Measurements from ENCODE around the gene XG. TPM values are rescaled to one million over a fixed set of nuclear protein-coding genes. Genes with fewer than 3 reads are reported as not detected.
"Not testable (repeated sequence)": the region's sequence is repeated elsewhere in the genome, so short reads cannot be mapped to it uniquely, and the experiment has no call there.

XG gene
- total RNA-seq, 2 experiments from 2014 or later: not detected

DNA sequence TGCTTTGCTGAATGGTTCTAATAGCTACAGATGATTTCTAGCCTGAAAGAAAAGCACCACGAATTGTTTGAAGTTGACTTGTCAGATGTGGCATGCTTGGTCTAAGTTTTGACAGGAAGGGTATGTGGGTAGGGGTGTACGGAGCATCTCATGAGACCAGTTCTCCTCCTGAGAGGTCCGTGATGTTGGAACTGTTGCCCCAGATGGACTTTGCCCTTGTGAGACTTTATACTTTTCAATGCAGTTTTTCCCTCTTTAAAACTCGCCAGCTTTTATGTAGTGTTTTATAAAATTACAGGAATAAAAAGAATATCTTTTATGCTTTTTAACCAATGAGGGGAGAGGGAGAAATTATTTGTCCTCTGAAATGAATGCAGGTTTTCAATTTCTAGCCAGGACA lies 16.6 kb upstream of the XG start:
- no peak overlapping the region for H3K27ac Mint-ChIP-seq
- ATAC-seq (no peak), DNase-seq (no peak)
- no peak overlapping the region for H3K4me3 Mint-ChIP-seq
- H3K36me3 Mint-ChIP-seq (ENCODE audit: low read depth): peaks cover 58% of the 10 kb centered on the region
- no peaks in the 10 kb centered on the region for H3K27me3 Mint-ChIP-seq
- ChIA-PET POLR2A (no interaction called here), CTCF (no interaction called here)
- no peaks in the 10 kb centered on the region for H3K9me3 Mint-ChIP-seq (ENCODE audit: low read depth)
- H3K4me1 Mint-ChIP-seq: peaks cover 7% of the 10 kb centered on the region
- intact Hi-C loops (cut with DNase I, micrococcal nuclease): no loop called here

DNA sequence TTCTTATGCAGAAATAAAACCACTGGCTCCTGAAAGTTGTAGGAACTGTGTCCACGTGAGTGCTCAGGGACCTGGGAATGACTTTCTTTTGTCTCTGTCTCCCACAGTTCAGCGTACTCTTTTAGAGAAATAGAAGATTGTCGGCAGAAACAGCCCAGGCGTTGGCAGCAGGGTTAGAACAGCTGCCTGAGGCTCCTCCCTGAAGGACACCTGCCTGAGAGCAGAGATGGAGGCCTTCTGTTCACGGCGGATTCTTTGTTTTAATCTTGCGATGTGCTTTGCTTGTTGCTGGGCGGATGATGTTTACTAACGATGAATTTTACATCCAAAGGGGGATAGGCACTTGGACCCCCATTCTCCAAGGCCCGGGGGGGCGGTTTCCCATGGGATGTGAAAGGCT lies 11.2 kb upstream of the XG start:
- CTCF ChIA-PET: no interaction called here
- ATAC-seq: no peak
- intact Hi-C loops (cut with DNase I, micrococcal nuclease): no loop called here

DNA sequence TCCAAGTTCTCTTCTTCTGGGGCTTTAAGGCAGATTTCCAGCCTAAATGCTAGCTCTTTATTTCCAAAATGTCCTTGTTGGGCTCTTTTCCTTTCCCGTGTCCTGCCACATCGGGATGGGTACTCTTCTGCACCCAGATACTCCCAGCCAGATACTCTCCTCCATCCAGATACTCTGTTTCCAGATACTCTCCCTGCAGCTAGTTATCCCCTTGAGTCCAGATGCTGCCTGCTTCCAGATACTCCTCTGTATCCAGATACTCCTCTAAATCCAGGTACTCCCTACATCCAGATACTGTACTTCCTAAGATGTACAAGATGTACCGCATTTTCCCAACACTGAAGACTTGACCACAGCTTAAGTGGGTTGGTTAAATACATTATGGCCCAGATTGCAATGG lies 10.5 kb upstream of the XG start:
- Mint-ChIP-seq H3K36me3 (ENCODE audit: low read depth) (peaks cover 45% of the 10 kb centered on the region), H3K4me3 (no peak overlapping the region), H3K9me3 (ENCODE audit: low read depth) (no peaks in the 10 kb centered on the region), H3K4me1 (peaks cover 7% of the 10 kb centered on the region), H3K27ac (no peak overlapping the region), H3K27me3 (no peaks in the 10 kb centered on the region)
- CTCF ChIA-PET: no interaction called here
- ATAC-seq: no peak
- DNase-seq: no peak
- POLR2A ChIA-PET: no interaction called here
- intact Hi-C loops (cut with DNase I, micrococcal nuclease): no loop called here

More for the DNA sequence above, 11.2 kb upstream of the XG start:
- Mint-ChIP-seq H3K36me3 (ENCODE audit: low read depth) (peaks cover 50% of the 10 kb centered on the region), H3K27ac (no peak overlapping the region), H3K27me3 (no peaks in the 10 kb centered on the region), H3K4me3 (no peak overlapping the region), H3K9me3 (ENCODE audit: low read depth) (no peaks in the 10 kb centered on the region), H3K4me1 (peaks cover 4% of the 10 kb centered on the region)
- no peak for DNase-seq
- POLR2A ChIA-PET: no interaction called here

DNA sequence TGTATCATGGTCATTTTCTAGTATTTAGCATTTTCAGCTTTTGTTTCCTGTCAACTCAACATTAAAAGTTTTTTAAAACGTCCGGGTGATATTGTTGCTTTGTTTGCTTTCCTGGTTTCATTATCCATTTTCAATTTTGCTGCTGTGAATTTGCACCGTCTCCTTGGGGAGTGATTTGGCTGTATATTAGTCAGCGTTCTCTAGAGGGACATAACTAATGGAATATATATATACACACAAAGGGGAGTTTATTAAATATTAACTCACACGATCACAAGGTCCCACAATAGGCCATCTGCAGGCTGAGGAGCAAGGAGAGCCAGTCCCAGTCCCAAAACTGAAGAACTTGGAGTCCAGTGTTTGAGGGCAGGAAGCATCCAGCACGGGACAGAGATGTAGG lies 5.6 kb upstream of the XG start:
- H3K9me3 Mint-ChIP-seq (ENCODE audit: low read depth); ATAC-seq; CTCF ChIA-PET; H3K27me3 Mint-ChIP-seq; H3K4me1 Mint-ChIP-seq; DNase-seq; H3K27ac Mint-ChIP-seq; POLR2A ChIA-PET; H3K4me3 Mint-ChIP-seq; intact Hi-C loops (cut with DNase I, micrococcal nuclease): not testable (repeated sequence)
- peaks cover 19% of the 10 kb centered on the region for H3K36me3 Mint-ChIP-seq (ENCODE audit: low read depth)

DNA sequence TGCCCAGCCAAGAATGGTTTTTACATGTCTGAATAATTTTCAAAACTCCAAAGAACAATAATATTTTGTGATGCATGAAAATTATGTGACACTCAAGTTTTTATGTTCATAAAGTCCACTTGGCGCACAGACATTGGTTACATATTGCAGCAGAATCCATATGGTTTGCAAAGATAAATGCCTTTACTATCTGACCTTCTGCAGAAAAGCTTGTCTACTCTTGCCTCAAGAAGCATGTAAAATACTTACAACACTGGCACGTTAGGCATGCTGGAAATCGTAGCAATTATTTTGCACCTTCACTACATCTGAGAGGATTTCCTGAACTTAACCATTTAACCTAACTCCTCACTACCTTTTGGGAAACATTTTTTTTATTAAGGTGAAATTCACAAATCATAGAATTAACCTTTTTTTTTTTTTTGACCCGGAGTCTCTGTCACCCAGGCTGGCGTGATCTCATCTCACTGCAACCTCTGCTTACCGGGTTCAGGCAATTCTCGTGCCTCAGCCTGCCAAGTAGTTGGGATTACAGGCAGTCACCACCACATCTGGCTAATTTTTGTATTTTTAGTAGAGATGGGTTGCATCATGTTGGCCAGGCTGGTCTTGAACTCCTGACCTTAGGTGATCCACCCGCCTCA lies 3.5 kb upstream of the XG start:
- H3K36me3 Mint-ChIP-seq (ENCODE audit: low read depth): peaks cover 7% of the 10 kb centered on the region
- no peak overlapping the region for H3K27ac Mint-ChIP-seq
- no peaks in the 10 kb centered on the region for H3K9me3 Mint-ChIP-seq (ENCODE audit: low read depth)
- POLR2A ChIA-PET: no interaction called here
- CTCF ChIA-PET: no interaction called here
- intact Hi-C loops (cut with DNase I, micrococcal nuclease): no loop called here
- no peaks in the 10 kb centered on the region for H3K27me3 Mint-ChIP-seq
- H3K4me3 Mint-ChIP-seq: no peak overlapping the region
- H3K4me1 Mint-ChIP-seq: peaks cover 7% of the 10 kb centered on the region
- DNase-seq: no peak
- no peak for ATAC-seq

DNA sequence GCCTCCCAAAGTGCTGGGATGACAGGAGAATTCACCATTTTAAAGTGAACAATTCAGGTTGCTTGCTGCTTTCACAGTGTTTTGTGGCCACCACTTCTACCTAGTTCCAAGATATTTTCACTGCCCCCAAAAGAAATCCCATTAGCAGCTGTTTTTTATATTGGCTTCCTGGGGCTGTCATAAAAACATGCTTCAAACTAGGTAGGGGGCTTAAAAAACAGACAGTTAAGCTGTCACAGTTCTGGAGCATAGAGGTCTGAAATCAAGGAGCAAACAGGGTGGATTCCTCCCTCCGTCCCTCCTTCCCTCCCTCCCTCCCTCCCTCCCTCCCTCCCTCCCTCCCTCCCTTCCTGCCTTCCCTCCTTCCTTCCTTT lies 3.0 kb upstream of the XG start:
- intact Hi-C loops (cut with DNase I, micrococcal nuclease): no loop called here
- Mint-ChIP-seq H3K9me3 (ENCODE audit: low read depth) (no peaks in the 10 kb centered on the region), H3K4me1 (peaks cover 7% of the 10 kb centered on the region), H3K36me3 (ENCODE audit: low read depth) (peaks cover 1% of the 10 kb centered on the region), H3K27ac (no peak overlapping the region), H3K4me3 (no peak overlapping the region), H3K27me3 (no peaks in the 10 kb centered on the region)
- POLR2A ChIA-PET: no interaction called here
- CTCF ChIA-PET: no interaction called here
- DNase-seq (no peak), ATAC-seq (no peak)

DNA sequence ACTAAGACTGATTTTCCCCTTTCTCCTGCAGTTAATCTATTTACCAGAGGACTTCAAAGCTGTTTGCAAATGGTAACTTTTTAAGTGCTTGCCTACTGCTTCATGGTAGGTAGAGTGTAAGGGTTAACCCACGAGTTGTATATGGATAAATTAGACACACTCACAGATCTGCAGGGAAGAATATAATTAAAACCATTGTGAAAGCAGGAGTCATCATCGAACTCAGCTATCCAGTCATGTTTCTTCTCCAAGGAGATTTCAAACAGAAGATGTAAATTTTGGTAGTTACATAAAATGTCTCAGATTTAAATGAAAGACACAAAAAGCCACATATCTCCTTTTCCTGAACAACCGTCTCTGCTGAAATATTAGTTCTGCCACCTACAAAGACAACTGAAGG lies 549 bp upstream of the XG start:
- no peaks in the 10 kb centered on the region for H3K27me3 Mint-ChIP-seq
- CTCF ChIA-PET: no interaction called here
- POLR2A ChIA-PET: no interaction called here
- no peak overlapping the region for H3K27ac Mint-ChIP-seq
- no peak for ATAC-seq
- no peak overlapping the region for H3K4me3 Mint-ChIP-seq
- H3K9me3 Mint-ChIP-seq (ENCODE audit: low read depth): no peaks in the 10 kb centered on the region
- intact Hi-C loops (cut with DNase I, micrococcal nuclease): no loop called here
- H3K36me3 Mint-ChIP-seq (ENCODE audit: low read depth): no peaks in the 10 kb centered on the region
- DNase-seq: no peak
- no peaks in the 10 kb centered on the region for H3K4me1 Mint-ChIP-seq

DNA sequence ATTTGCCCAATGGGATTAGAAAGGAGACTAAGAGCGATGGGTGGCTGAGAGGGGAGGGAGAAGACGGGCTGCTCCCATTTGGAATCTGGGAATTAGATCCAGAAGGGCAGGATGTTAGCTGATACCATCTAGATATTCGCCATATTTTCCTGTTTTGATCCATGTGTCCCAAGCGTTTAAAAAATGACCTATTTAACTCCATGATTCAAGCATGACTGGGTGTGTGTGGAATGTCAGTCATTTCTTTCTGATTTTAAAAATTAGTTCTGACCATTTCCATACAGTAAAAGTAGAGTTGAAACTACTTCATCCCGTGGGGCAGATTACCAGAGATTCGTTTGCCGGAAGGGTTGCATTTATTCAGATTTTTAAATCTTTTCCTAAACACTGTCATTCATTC lies 601 bp downstream of the XG start:
- H3K4me1 Mint-ChIP-seq; intact Hi-C loops (cut with DNase I, micrococcal nuclease); H3K9me3 Mint-ChIP-seq (ENCODE audit: low read depth); H3K27ac Mint-ChIP-seq; H3K27me3 Mint-ChIP-seq; H3K36me3 Mint-ChIP-seq (ENCODE audit: low read depth); CTCF ChIA-PET; DNase-seq; ATAC-seq; POLR2A ChIA-PET; H3K4me3 Mint-ChIP-seq: not testable (repeated sequence)

DNA sequence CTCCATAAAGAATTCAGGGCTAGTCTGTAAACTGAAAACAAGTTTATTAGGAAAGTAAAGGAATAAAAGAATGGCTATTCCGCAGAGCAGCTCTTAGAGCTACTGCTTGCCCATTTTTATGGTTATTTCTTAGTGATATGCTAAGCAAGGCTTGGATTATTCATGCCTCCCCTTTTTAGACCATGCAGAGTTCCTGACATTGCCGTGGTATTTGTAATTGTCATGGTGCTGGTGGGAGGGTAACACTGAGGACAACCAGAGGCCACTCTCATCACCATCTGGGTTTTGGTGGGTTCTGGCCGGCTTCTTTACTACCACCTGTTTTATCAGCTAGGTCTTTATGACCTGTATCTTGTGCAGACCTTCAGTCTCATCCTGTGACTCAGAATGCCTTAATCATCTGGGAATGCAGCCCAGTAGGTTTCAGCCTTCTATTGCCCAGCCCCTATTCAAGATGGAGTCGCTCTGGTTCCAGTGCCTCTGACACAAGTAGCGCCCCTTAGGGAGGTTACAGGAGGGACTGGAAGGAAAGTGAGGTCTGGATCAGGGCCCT lies 3.4 kb downstream of the XG start:
- H3K4me1 Mint-ChIP-seq; POLR2A ChIA-PET; CTCF ChIA-PET; ATAC-seq; H3K27ac Mint-ChIP-seq; H3K36me3 Mint-ChIP-seq (ENCODE audit: low read depth); H3K9me3 Mint-ChIP-seq (ENCODE audit: low read depth); H3K4me3 Mint-ChIP-seq; H3K27me3 Mint-ChIP-seq; intact Hi-C loops (cut with DNase I, micrococcal nuclease); DNase-seq: not testable (repeated sequence)

DNA sequence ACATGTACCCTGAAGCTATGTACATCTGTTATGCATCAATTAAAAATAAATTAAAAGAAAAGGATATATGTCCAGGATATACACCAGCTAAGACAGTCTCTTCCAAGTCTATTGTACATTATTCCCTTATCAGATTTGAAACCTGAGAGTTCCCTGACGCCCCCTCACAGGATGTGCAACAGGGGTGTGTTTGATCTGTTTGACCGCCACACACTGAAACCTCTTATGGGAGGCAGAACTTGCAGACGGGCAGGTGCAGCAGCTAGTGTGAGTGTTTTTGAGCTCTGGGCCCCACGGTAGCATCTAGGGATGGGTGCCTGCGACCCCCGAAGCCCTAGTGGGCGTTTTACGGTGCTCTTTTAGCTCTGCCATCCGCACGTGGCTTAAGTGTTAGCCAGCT lies 4.7 kb downstream of the XG start:
- no peak for ATAC-seq
- Mint-ChIP-seq H3K27me3 (peaks cover 2% of the 10 kb centered on the region), H3K4me3 (no peak overlapping the region), H3K9me3 (ENCODE audit: low read depth) (no peaks in the 10 kb centered on the region), H3K36me3 (ENCODE audit: low read depth) (no peaks in the 10 kb centered on the region), H3K27ac (no peak overlapping the region), H3K4me1 (no peaks in the 10 kb centered on the region)
- no peak for DNase-seq
- CTCF ChIA-PET: no interaction called here
- intact Hi-C loops (cut with DNase I, micrococcal nuclease): no loop called here
- POLR2A ChIA-PET: no interaction called here

DNA sequence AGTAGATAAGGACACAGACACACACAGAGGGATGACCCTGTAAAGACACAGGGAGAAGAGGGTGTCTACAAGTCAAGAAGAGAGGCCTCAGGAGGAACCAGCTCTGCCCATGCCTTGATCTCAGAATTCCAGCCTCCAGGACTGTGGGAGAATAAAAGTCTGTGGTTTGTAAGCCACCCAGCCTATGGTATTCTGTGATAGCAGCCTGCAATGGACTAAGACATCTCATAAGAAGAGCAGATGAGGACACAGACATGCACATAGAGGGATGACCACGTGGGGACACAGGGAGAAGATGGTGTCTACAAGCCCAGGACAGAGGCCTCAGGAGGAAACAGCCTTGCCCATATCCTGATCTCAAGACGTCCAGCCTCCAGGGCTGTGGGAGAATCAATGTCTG lies 9.4 kb downstream of the XG start:
- ChIA-PET POLR2A (no interaction called here), CTCF (no interaction called here)
- intact Hi-C loops (cut with DNase I, micrococcal nuclease): no loop called here
- Mint-ChIP-seq H3K9me3 (ENCODE audit: low read depth) (no peaks in the 10 kb centered on the region), H3K36me3 (ENCODE audit: low read depth) (no peaks in the 10 kb centered on the region), H3K27ac (no peak overlapping the region), H3K27me3 (peaks cover 2% of the 10 kb centered on the region), H3K4me3 (no peak overlapping the region), H3K4me1 (peaks cover 5% of the 10 kb centered on the region)
- DNase-seq: no peak
- no peak for ATAC-seq

DNA sequence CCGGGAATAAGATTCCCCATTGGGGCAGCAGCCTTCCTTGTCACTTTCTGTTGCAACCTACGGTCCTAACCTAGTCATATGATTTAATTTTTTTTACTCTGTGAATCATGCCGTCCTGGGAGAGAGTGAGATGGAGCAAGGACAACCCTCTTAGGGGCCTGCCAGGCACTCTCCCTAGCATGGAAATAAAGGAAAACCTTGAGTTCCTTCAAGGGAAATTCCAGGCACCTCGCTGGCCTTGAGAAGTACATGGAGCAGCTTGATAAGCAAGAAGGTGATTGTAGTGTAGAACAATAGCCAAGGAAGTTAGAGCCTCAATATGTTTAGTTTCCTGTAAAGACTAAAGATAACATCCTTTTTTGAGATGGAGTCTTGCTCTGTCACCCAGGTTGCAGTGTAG lies 10.8 kb downstream of the XG start:
- CTCF ChIA-PET; H3K27me3 Mint-ChIP-seq; H3K9me3 Mint-ChIP-seq (ENCODE audit: low read depth); POLR2A ChIA-PET; ATAC-seq; intact Hi-C loops (cut with DNase I, micrococcal nuclease); H3K4me1 Mint-ChIP-seq; H3K36me3 Mint-ChIP-seq (ENCODE audit: low read depth); H3K27ac Mint-ChIP-seq; H3K4me3 Mint-ChIP-seq; DNase-seq: not testable (repeated sequence)

Measured in activated CD4-positive, alpha-beta T cell treated with anti-CD3 and anti-CD28 coated beads for 36 hours (primary cell).